ENCODE data around the gene NQO1.

Gene NQO1

DNA sequence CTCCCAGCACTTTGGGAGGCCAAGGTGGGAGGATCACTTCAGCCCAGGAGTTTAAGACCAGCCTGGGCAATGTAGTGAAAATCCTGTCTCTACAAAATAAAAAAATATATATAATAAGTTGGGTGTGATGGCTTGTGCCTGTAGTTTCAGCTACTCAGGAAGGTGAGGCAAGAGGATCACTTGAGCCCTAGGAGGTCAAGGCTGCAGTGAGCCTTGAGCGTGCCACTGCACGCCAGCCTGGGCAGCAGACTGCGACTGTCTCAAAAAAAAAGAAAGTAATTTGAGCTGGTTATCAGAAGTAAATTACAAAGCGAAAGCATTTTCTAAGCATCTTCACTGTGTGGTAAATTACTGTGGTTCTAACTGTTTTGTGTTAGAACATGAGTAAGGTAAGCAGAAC is 66.2 kb downstream of the NQO1 start:
- no peak for TF ChIP-seq CTCF (IDR thresholded peaks at IDR 0.05; ENCODE audit: low read depth, low read length)
- peaks cover 19% of the 10 kb centered on the region for H3K36me3 ChIP-seq
- DNase-seq = no peak
- no peaks in the 10 kb centered on the region for H3K27me3 ChIP-seq (ENCODE audit: insufficient read depth, low read depth, severe bottlenecking)
- no peaks in the 10 kb centered on the region for H3K9me3 ChIP-seq (ENCODE audit: severe bottlenecking)
- H3K4me3 ChIP-seq (ENCODE audit: low read depth, low read length) = no peak overlapping the region
- H3K27ac ChIP-seq = no peak overlapping the region

All from WERI-Rb-1 (cell line).